Adrenal gland (tissue), 12 donors: ENCODE data around the gene LRRTM1. TPM values are rescaled to one million over a fixed set of nuclear protein-coding genes. Genes with fewer than 3 reads are reported as not detected.

Source experiments
- DNase-seq, 7 donors: peaks; one replicate each; pipeline ENCODE4 v3.0.0-alpha.2; 2019 to 2020
- H3K27ac ChIP-seq, 5 donors: fragments of 200-600 bp; sonication (generic) in 4 of 5; 1 replicate in 3 of 5; 2 replicates in 2 of 5; pipeline versions ENCODE4 v1.5.1 to v1.8.0; 2016 to 2020; ENCODE audit warnings: mild to moderate bottlenecking in 1 of 5
- H3K27me3 ChIP-seq: fragments of 200-600 bp; 2 replicates; pipeline ENCODE4 v1.8.0; 2021
- H3K36me3 ChIP-seq, 2 donors: fragments of 200-600 bp; replicated peaks in 1 of 2; 1 replicate in 1 of 2; 2 replicates in 1 of 2; pipeline versions ENCODE4 v1.5.1 to v1.8.0; 2018 to 2022
- H3K4me1 ChIP-seq, 2 donors: fragments of 200-600 bp; replicated peaks in 1 of 2; 1 replicate in 1 of 2; 2 replicates in 1 of 2; pipeline versions ENCODE4 v1.5.1 to v1.8.0; 2018 to 2021
- H3K4me3 ChIP-seq, 4 donors: fragments of 200-600 bp; sonication (generic) in 3 of 4; one replicate each; pipeline ENCODE4 v1.5.1; 2016 to 2018
- H3K9me3 ChIP-seq, 3 donors: fragments of 200-600 bp; sonication (generic) in 1 of 3; replicated peaks in 1 of 3; 1 replicate in 2 of 3; 2 replicates in 1 of 3; pipeline versions ENCODE4 v1.5.1 to v1.8.0; 2016 to 2021
- POLR2A ChIP-seq, 2 donors: fragments of 450-650 bp; IDR thresholded peaks; one replicate each; pipeline ENCODE4 v1.6.1; 2017; ENCODE audit warnings: antibody characterized with exemption in 2 of 2, mild to moderate bottlenecking in 2 of 2, moderate library complexity in 1 of 2
- WGBS, 4 donors: extraction: QIAGEN DNeasy Blood & Tissue Kit in 2 of 4; methylation state at CpG; one replicate each; pipeline versions ENCODE4 v1.1.5 to v1.1.7; 2013 to 2017; 5-methylcytosine and 5-hydroxymethylcytosine counted together
- intact Hi-C, 2 donors: fragments of 100-400 bp; cut with DNase I; formaldehyde crosslinking; loops; one replicate each; pipeline versions ENCODE4 v1.14.1 to v1.15.0; 2022 to 2023
- polyA plus RNA-seq, 3 donors: library from polyadenylated mRNA; stranded (reverse); fragments of 200-250 nt in 2 of 3; fragments of 350-450 nt in 1 of 3; fragmentation: Illumina TruSeq in 1 of 3; extraction: RNeasy Lipid Tissue Mini Kit (QIAGEN cat#74804) in 1 of 3; gene quantifications; one replicate each; pipeline ENCODE4 v1.2.3, GENCODE V29; 2013 to 2014
- total RNA-seq, 9 donors: library from RNA; depleted of rRNA in 4 of 9; stranded (reverse); fragments of >200 nt in 4 of 9; fragments of 120-200 nt in 1 of 9; fragmentation: NEBNext Ultra II Directional in 1 of 9; extraction: Animal tissue kit (Norgen Biotek cat#: 25700) in 1 of 9; gene quantifications; one replicate each; pipeline versions ENCODE4 v1.1.0 to v1.2.4, GENCODE V29; 2013 to 2023
- TF ChIP-seq, protein P1 (sequence below), 6 experiments: fragments of 450-650 bp in 4 of 6; fragments of 200-600 bp in 2 of 6; sonication (generic) in 1 of 6; IDR thresholded peaks; 1 replicate in 5 of 6; 2 replicates in 1 of 6; pipeline versions ENCODE4 v1.5.1 to v1.8.0; 2016 to 2021; ENCODE audit warnings: antibody characterized with exemption in 6 of 6, mild to moderate bottlenecking in 2 of 6, moderate library complexity in 1 of 6
- donor health status: healthy with polysubstance abuse.
- donor health status: Bipolar disorder and iron deficiency.
- donor health status: DM: yes; HTN: yes; CAD: no.
- donor health status: DM: no; HTN: no; CAD: no.
- donor health status: DM: no; HTN: no; CAD: no.
- donor health status: DM: yes; HTN: yes; CAD: no.

The LRRTM1 gene
- total and polyA plus RNA-seq, 12 donors = 0.12 to 1.8 (median 0.49) TPM; not detected in 1

DNA sequence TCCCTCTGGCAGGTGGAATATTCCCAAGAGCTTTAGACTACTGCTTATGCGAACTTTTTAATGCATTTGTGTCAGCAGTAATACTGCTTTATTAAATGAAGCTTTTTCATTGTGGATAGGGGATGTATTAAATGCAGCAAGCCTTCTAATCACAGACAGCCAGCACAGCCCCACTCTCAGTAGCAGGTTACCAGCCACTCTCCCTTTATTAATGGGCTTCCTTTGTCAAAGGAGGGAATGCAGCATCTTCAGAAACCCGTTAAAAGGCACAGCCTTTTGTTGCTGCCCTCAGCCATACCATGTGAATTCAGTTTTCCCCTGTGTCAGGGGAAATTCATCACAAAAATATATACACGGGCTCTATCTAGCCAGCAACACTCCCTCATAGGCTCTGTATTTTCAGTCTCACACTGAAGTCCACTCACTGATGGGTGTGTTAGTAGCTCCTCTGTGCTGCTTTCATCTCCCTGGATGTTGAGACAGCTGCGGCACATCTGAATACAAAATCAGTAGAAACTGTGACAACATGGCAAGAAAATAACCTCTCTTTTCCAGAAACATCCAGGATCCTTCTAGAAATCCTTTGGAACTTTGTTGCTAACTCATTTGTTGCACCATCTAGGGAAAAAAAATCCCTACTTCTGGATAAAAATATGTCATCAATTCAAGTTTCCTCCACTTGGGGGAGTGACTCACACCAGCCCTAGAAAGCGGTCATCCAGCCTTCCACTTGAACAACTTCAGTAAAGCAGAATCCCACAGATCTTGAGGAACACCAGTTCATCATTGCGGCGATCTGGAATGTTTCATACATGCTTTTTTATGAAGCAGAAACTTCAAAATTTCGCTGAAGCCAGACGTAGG, 48.4 kb downstream of the LRRTM1 start:
- no peak overlapping the region for H3K27ac ChIP-seq
- DNase-seq = no peak
- H3K27me3 ChIP-seq = no peaks in the 10 kb centered on the region
- H3K4me3 ChIP-seq = no peak overlapping the region
- 59 to 66% (median 63%) methylated on average over 9 of the region's 9 CpGs for WGBS, 4 donors
- no peaks in the 10 kb centered on the region for H3K4me1 ChIP-seq
- H3K36me3 ChIP-seq = no peaks in the 10 kb centered on the region
- H3K9me3 ChIP-seq = no peaks in the 10 kb centered on the region
- TF ChIP-seq, protein P1, sequence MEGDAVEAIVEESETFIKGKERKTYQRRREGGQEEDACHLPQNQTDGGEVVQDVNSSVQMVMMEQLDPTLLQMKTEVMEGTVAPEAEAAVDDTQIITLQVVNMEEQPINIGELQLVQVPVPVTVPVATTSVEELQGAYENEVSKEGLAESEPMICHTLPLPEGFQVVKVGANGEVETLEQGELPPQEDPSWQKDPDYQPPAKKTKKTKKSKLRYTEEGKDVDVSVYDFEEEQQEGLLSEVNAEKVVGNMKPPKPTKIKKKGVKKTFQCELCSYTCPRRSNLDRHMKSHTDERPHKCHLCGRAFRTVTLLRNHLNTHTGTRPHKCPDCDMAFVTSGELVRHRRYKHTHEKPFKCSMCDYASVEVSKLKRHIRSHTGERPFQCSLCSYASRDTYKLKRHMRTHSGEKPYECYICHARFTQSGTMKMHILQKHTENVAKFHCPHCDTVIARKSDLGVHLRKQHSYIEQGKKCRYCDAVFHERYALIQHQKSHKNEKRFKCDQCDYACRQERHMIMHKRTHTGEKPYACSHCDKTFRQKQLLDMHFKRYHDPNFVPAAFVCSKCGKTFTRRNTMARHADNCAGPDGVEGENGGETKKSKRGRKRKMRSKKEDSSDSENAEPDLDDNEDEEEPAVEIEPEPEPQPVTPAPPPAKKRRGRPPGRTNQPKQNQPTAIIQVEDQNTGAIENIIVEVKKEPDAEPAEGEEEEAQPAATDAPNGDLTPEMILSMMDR (IDR thresholded peaks at IDR 0.05) = peak in 1 of 6 experiments; percentile 10
- no peak for TF ChIP-seq POLR2A (IDR thresholded peaks at IDR 0.05)
- intact Hi-C loops = no loop called here

GRCh38 chr2:80252294-80252986, 52.1 kb downstream of the LRRTM1 start:
- intact Hi-C loops = no loop called here
- TF ChIP-seq POLR2A (IDR thresholded peaks at IDR 0.05) = no peak
- TF ChIP-seq, protein P1 (IDR thresholded peaks at IDR 0.05) = no peak

More at GRCh38 chr2:80252294-80252986, 52.1 kb downstream of the LRRTM1 start:
- H3K27me3 ChIP-seq = no peaks in the 10 kb centered on the region
- H3K4me3 ChIP-seq = no peak overlapping the region
- no peak for DNase-seq
- no peak overlapping the region for H3K27ac ChIP-seq
- 72 to 84% (median 72%) methylated on average over 7 of the region's 7 CpGs for WGBS, 4 donors
- H3K9me3 ChIP-seq = no peaks in the 10 kb centered on the region
- no peaks in the 10 kb centered on the region for H3K36me3 ChIP-seq
- H3K4me1 ChIP-seq = no peaks in the 10 kb centered on the region
